Hepatocyte (in vitro differentiated cells): ENCODE data around the gene AGBL1. TPM values are rescaled to one million over a fixed set of nuclear protein-coding genes. Genes with fewer than 3 reads are reported as not detected.

Source experiments
- DNase-seq: peaks from one replicate; pipeline ENCODE4 v3.0.0-alpha.2; 2016; ENCODE audit warnings: low spot score
- H2AFZ ChIP-seq: fragments of 200-600 bp; sonication (generic); 2 replicates; pipeline ENCODE4 v1.6.0; 2016; ENCODE audit warnings: antibody characterized with exemption, mild to moderate bottlenecking
- H3K27ac ChIP-seq: fragments of 200-600 bp; sonication (generic); 2 replicates; pipeline ENCODE4 v1.5.1; 2016; ENCODE audit warnings: mild to moderate bottlenecking
- H3K27me3 ChIP-seq: fragments of 200-600 bp; sonication (generic); 2 replicates; pipeline ENCODE4 v1.6.1; 2016
- H3K36me3 ChIP-seq: fragments of 200-600 bp; sonication (generic); replicated peaks from 2 replicates; pipeline ENCODE4 v1.5.1; 2016; ENCODE audit warnings: low read depth; ENCODE audit not compliant: insufficient read depth
- H3K4me1 ChIP-seq: fragments of 200-600 bp; sonication (generic); 2 replicates; pipeline ENCODE4 v1.5.1; 2016; ENCODE audit warnings: mild to moderate bottlenecking, moderate library complexity; ENCODE audit not compliant: insufficient read depth
- H3K4me2 ChIP-seq: fragments of 200-600 bp; sonication (generic); 2 replicates; pipeline ENCODE4 v1.6.0; 2016
- H3K4me3 ChIP-seq: fragments of 200-600 bp; sonication (generic); 2 replicates; pipeline ENCODE4 v1.5.1; 2016; ENCODE audit warnings: mild to moderate bottlenecking
- H3K79me2 ChIP-seq: fragments of 200-600 bp; sonication (generic); 2 replicates; pipeline ENCODE4 v1.6.0; 2017; ENCODE audit warnings: mild to moderate bottlenecking
- H3K9me2 ChIP-seq: fragments of 200-600 bp; sonication (generic); replicated peaks from 2 replicates; pipeline ENCODE4 v1.6.0; 2017; ENCODE audit warnings: mild to moderate bottlenecking; ENCODE audit not compliant: insufficient read depth
- H3K9me3 ChIP-seq: fragments of 200-600 bp; sonication (generic); 2 replicates; pipeline ENCODE4 v1.5.1; 2016; ENCODE audit warnings: low read depth, mild to moderate bottlenecking
- H4K20me1 ChIP-seq: fragments of 200-600 bp; sonication (generic); 2 replicates; pipeline ENCODE4 v1.6.0; 2016; ENCODE audit warnings: mild to moderate bottlenecking; ENCODE audit not compliant: insufficient read depth, poor library complexity, severe bottlenecking
- EZH2 ChIP-seq: fragments of 200-600 bp; sonication (generic); IDR thresholded peaks from 2 replicates; pipeline ENCODE4 v1.6.1; 2016; ENCODE audit warnings: antibody characterized with exemption, mild to moderate bottlenecking, borderline replicate concordance
- EZH2phosphoT487 ChIP-seq: fragments of 200-600 bp; sonication (generic); IDR thresholded peaks from one replicate; pipeline ENCODE4 v1.6.1; 2018; ENCODE audit warnings: antibody characterized with exemption, mild to moderate bottlenecking, low read depth, moderate library complexity; ENCODE audit not compliant: unreplicated experiment, severe bottlenecking
- WGBS: methylation state at CpG from one replicate; pipeline ENCODE4 v1.1.6; 2016; ENCODE audit warnings: low lambda C conversion rate; ENCODE audit errors: missing lambda C conversion rate; 5-methylcytosine and 5-hydroxymethylcytosine counted together
- polyA plus RNA-seq: library from polyadenylated mRNA; unstranded; fragments of >200 nt; fragmentation: Nextera tagmentation; extraction: Ambion mirVana; gene quantifications from 2 replicates; pipeline ENCODE4 v1.2.1, GENCODE V29; 2016
- total RNA-seq: library from RNA; depleted of rRNA; stranded (reverse); fragments of >200 nt; gene quantifications from 2 replicates; pipeline ENCODE4 v1.2.3, GENCODE V29; 2014
- TF ChIP-seq, protein P1 (sequence below): fragments of 200-600 bp; sonication (generic); IDR thresholded peaks from 2 replicates; pipeline ENCODE4 v1.5.1; 2016; ENCODE audit warnings: antibody characterized with exemption, mild to moderate bottlenecking; ENCODE audit not compliant: poor library complexity

AGBL1 gene
- total and polyA plus RNA-seq, 2 experiments from 2014 or later, result not detected

DNA sequence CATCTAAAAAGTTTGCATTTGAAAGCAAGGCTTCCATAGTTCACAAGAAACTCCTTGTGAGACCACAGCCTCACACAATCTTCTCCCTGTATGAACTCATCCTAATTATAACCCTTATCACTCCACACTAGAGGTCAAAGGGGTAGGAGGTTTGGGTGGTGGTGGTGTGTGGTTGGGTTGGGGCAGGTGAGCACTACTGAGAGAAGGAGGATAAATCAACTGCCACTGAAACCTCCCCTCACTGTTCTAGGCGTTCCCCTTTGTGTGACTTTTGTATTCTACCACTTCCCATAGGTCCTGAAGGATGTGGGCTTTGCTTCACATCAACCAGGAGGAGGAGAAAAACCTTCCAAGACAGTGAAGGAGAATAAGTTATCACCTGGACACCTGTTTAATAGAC is 6.4 kb upstream of the AGBL1 start:
- Histone ChIP-seq H3K36me3 (no peaks in the 10 kb centered on the region), H3K9me2 (no peaks in the 10 kb centered on the region), H3K4me3 (no peak overlapping the region), H2AFZ (no peak overlapping the region), H3K27me3 (no peaks in the 10 kb centered on the region), H3K9me3 (no peaks in the 10 kb centered on the region), H4K20me1 (no peaks in the 10 kb centered on the region), H3K79me2 (no peaks in the 10 kb centered on the region), H3K27ac (no peak overlapping the region), H3K4me1 (no peaks in the 10 kb centered on the region), H3K4me2 (no peak overlapping the region)
- TF ChIP-seq EZH2phosphoT487, result no peak
- TF ChIP-seq EZH2, result no peak
- TF ChIP-seq, protein P1, sequence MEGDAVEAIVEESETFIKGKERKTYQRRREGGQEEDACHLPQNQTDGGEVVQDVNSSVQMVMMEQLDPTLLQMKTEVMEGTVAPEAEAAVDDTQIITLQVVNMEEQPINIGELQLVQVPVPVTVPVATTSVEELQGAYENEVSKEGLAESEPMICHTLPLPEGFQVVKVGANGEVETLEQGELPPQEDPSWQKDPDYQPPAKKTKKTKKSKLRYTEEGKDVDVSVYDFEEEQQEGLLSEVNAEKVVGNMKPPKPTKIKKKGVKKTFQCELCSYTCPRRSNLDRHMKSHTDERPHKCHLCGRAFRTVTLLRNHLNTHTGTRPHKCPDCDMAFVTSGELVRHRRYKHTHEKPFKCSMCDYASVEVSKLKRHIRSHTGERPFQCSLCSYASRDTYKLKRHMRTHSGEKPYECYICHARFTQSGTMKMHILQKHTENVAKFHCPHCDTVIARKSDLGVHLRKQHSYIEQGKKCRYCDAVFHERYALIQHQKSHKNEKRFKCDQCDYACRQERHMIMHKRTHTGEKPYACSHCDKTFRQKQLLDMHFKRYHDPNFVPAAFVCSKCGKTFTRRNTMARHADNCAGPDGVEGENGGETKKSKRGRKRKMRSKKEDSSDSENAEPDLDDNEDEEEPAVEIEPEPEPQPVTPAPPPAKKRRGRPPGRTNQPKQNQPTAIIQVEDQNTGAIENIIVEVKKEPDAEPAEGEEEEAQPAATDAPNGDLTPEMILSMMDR, result no peak
- WGBS, result 79% methylated on average over 1 of the region's 1 CpG
- DNase-seq, result no peak

DNA sequence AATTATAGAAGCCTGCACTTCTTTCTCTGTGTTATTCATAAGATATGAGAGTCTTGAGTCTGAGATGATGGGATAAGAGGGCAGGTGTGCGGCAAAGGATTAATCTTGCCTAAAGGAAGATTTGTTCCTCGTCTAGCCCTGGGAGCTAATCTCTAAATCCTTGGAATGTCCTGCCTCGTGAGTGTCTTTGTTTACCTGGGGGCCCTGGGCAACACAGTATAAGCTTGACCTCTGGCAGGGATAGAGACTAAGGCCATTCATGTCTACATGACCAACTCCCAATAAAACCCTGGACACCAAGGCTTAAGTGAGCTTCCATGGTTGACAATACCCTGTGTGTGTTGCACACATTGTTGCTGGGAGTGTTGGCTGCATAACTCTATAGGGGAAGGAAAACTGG is 3.2 kb upstream of the AGBL1 start:
- no peaks in the 10 kb centered on the region for H3K36me3 ChIP-seq
- no peaks in the 10 kb centered on the region for H4K20me1 ChIP-seq
- 18% methylated on average over 3 of the region's 3 CpGs for WGBS
- no peaks in the 10 kb centered on the region for H3K4me1 ChIP-seq
- no peaks in the 10 kb centered on the region for H3K27me3 ChIP-seq
- TF ChIP-seq, protein P1, result no peak
- no peak for TF ChIP-seq EZH2
- TF ChIP-seq EZH2phosphoT487, result no peak
- no peaks in the 10 kb centered on the region for H3K9me3 ChIP-seq
- H3K79me2 ChIP-seq, result no peaks in the 10 kb centered on the region
- no peak for DNase-seq
- no peak overlapping the region for H3K27ac ChIP-seq
- no peak overlapping the region for H3K4me2 ChIP-seq
- no peak overlapping the region for H2AFZ ChIP-seq
- H3K9me2 ChIP-seq, result no peaks in the 10 kb centered on the region
- no peak overlapping the region for H3K4me3 ChIP-seq

DNA sequence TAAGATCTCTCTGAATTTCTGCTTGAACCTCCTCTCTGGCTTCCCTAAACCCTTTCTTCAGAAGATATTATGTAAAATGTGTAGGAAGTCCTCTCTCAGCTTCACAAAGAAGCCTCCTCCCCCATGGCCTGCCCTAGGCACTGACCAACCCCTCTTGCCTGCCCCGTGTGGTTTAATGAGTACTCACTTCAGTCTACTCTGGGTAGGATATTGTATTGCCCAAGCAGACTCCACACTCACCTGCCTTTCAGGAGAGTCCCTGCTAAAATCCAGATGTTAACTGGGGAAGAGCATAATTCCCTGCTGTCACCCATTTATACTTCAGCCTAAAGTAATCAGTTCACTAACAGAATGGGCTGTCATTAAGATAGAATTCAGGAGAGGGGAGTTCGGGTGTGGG is 2.6 kb upstream of the AGBL1 start:
- Histone ChIP-seq H4K20me1 (no peaks in the 10 kb centered on the region), H3K36me3 (no peaks in the 10 kb centered on the region), H3K27ac (no peak overlapping the region), H3K4me1 (no peaks in the 10 kb centered on the region), H3K9me3 (no peaks in the 10 kb centered on the region), H3K27me3 (no peaks in the 10 kb centered on the region), H3K4me2 (no peak overlapping the region), H3K4me3 (no peak overlapping the region), H2AFZ (no peak overlapping the region), H3K9me2 (no peaks in the 10 kb centered on the region), H3K79me2 (no peaks in the 10 kb centered on the region)
- TF ChIP-seq, protein P1, result no peak
- TF ChIP-seq EZH2, result no peak
- TF ChIP-seq EZH2phosphoT487, result no peak
- 48% methylated on average over 2 of the region's 2 CpGs for WGBS
- DNase-seq, result no peak

DNA sequence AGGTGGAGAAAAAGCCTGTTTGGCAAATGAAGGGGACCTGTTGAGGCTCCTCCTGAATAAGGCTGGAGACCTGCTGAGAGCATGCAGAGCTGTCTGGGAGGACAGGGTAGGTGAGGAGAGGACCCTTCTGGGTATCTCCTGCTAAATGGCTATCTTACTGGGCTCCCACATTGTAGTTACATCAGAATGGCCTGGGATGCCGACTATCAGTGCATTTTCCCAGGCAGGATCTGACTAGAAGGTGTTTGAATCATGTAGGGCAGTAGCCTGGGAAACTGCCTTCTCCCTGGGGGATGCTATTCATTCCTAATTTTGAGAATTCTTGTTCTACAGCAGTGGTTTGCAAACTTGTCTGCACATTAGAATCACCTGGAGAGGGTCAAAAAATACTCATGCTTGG is 631 bp downstream of the AGBL1 start:
- Histone ChIP-seq H3K4me1 (peaks cover 4% of the 10 kb centered on the region), H3K27me3 (peaks cover 2% of the 10 kb centered on the region), H3K9me2 (no peaks in the 10 kb centered on the region), H4K20me1 (no peaks in the 10 kb centered on the region), H3K4me2 (no peak overlapping the region), H3K27ac (no peak overlapping the region), H2AFZ (no peak overlapping the region), H3K4me3 (no peak overlapping the region), H3K9me3 (no peaks in the 10 kb centered on the region), H3K36me3 (no peaks in the 10 kb centered on the region), H3K79me2 (no peaks in the 10 kb centered on the region)
- 89% methylated on average over 1 of the region's 1 CpG for WGBS
- no peak for DNase-seq
- TF ChIP-seq EZH2 (no peak), EZH2phosphoT487 (no peak)
- TF ChIP-seq, protein P1, result no peak
